Measurements from ENCODE around the gene MTHFD1L. TPM values are rescaled to one million over a fixed set of nuclear protein-coding genes. Genes with fewer than 3 reads are reported as not detected.
"Not testable (repeated sequence)": the region's sequence is repeated elsewhere in the genome, so short reads cannot be mapped to it uniquely, and the experiment has no call there.

MTHFD1L gene
- total RNA-seq, 1 donor from 2014 or later: 18.4 TPM

DNA sequence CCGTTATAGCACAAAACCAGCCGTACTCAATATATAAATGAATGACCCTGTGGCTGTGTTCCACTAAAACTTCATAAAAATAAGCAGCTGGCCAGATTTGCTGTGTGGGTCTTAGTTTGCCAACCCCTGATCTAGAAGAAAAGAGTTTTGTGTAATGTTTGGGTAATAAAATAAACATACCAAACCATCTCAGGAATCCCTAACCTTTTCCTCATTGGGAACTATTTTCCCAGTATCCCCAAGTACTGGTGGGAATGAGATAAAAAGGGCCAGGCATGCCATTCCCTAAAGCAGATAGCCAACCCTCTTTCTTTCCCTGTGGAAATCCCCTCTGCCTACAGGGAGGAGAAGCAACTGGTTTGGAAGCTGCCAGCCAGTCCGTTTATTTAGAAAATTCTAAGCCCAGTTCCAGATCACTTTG lies 205.1 kb downstream of the MTHFD1L start:
- no peak for DNase-seq

DNA sequence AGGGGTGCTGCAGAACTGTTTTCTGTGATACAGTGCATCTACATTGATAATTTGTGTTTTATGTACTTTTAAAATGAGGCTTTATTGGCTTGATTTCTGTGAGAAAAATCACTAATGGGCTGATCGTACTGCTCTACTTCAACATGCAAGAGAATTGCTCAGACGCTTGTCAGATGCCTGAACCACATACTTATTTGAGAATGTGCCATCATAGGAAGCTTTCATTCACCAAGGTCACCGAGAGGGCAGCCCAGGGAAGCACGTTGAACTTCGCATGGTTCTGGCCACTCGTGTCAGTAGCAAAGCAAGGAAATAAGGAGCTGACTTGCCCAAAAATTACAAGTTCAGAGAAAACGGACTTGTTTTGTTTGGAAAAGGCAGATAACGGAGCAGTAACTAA lies 205.8 kb downstream of the MTHFD1L start:
- DNase-seq: no peak

DNA sequence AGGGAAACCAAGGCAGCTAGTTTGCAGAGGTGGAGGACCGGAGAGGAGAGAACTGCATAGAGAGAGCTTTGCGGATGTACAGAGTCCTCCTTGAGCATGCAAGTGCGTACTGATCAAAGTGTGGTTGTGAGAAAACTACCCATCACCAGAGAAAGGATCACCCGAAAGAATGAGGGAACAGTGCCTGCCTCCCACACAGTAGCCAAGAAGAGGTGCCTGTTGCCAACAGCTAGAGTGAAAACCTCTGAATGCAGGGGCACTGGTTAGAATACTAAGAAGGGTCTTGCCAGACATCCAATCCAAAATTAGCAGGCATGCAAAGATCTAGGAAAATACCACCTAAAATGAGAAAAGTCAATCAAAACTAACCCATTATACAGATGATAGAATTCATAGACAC lies 207.6 kb downstream of the MTHFD1L start:
- no peak for DNase-seq

DNA sequence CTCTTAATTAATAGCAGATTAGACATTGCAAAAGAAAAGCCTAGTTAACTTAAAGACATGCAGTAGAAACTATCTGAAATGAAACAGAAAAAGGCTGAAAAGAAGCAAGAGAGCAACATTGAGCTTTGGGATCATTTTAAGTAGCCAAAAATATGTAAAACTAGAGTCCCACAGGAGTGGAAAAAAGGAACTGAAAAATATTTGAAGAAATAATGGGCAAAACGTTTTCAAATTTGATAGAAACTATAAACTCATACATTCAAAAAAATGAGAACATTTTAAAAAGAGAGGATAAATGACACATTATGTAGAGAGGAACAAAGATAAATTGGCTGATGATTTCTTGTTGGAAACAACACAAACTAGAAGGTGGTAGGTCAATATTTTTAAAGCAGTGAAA lies 208.2 kb downstream of the MTHFD1L start:
- no peak for DNase-seq

DNA sequence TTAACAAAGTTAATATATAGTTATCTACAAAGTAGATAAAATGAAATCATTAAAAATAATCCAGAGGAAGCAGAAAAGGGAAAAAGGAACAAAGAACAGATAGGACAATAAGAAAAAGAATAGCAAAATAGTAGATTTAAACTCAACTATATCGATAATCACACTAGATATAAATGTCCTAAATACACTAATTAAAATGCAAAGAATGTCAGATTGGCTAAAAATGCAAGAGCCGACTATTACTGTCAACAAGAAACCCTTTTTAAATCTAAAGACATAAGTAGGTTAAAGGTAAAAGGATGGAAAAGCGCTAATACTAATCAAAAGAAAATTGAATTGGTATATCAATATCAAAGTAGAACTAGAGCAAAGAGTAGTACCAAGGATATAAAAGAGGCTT lies 209.5 kb downstream of the MTHFD1L start:
- DNase-seq: no peak

DNA sequence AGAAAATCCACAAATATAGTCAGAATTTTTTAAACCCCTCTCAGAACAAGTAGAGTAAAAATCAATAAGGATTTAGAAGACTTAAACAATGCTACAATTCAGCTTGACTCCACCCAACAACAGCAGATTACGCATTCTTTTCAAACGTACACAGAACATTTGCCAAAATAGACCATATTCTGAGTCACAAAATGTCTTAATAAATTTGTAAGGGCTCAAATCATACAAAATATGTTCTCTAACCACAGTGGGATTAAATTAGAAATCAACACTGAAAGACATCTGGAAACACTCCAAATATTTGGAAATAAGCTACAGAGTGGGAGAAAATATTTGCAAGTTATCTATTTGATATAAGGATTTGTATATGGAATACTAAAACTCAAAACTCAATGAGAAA lies 210.0 kb downstream of the MTHFD1L start:
- DNase-seq: no peak

DNA sequence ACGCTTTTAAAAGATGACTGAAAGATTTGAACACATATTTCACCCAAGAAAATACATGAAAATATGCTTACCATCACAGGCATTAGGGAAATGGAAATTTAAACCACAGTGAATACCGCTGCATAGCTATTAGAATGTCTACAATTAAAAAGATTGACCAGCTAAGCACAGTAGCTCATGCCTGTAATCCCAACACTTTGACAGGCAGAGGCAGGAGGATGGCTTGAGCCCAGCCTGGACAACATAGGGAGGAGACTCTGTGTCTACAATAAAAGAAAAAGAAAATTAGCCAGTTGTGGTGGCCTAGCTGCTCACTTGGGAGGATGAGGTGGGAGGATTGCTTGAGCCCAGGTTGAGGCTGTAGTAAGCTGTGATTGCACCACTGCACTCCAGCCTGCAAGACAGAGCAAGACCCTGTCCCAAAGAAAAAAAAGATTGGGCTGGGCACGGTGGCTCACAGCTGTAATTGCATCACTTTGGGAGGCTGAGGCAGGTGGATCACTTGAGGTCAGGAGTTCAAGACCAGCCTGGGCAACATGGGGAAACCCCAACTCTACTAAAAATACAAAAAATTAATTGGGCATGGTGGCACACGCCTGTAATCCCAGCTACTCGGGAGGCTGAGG lies 210.5 kb downstream of the MTHFD1L start:
- DNase-seq: no peak

DNA sequence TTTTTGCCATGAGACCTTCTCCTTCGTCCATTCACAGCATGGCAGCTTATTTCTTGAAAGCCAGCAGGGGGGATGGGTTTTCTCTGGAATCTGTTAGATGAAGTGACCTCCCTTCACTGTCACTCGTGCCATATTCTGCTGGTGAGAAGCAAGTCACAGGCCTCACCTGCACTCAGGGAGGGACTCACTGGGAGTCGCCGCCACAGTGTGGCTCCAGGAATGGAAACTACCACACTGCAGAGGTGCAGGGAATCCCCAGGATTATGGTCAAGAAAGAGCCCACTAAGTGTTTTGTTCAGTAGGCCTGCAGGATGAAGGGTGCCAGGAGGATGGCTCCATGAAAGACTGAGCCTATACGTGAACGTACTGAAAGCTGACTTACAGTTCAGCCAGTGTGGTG lies 213.2 kb downstream of the MTHFD1L start:
- no peak for DNase-seq

DNA sequence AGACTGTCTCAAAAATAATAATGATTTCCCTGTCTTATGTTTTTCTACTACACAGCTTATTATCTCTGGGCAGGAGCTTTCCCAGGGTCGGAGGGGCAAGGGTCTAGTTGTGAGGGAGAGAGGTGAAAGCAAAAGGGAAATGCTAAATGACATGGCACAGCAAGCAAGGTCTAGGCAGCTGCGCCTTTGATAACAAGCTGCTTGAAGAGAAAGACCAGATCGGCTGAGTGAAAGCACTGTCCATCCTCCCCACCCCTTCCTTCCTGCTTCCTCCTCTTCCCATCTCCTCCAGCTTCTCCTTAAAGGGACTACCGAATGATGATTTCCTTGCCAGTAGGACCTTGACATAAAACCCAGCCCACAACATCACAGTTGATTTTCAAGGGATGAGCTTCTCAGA lies 216.2 kb downstream of the MTHFD1L start:
- DNase-seq: no peak

DNA sequence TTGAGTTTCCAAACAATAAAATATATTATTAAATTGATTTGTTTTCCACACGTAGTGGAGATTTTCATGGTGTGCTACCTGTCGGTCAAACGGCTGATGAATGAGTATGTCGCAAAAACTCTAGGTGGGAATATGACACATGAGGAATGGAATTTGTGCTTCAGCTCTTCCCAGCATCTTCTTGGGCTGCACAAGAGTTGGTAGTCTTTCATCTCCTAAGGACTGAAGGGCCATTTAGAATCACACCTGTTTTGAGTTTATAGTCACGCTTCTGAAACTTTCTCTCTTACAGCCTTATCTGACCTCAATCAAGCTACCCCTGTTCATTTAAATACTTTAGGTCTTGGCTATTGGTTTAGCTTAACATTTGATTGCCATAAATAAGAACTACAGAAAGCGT lies 216.6 kb downstream of the MTHFD1L start:
- no peak for DNase-seq

DNA sequence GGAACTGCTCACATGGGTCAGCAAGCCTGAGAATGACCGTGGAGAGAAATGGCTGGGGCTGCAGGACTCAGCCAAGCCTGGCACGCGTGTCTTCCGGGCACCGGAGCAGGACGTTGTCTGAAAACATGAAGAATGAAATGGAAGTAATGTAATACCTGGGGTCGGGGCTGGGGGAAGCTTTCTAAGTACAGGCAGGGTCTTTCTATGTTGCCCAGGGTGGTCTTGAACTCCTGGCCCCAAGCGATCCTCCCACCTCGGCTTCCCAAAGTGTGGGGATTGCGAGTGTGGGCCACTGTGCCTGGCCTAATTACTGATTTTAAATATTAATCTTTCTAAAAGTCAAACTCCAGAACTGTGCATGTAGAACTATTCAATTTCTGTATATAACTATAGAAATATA lies 218.8 kb downstream of the MTHFD1L start:
- DNase-seq: no peak

DNA sequence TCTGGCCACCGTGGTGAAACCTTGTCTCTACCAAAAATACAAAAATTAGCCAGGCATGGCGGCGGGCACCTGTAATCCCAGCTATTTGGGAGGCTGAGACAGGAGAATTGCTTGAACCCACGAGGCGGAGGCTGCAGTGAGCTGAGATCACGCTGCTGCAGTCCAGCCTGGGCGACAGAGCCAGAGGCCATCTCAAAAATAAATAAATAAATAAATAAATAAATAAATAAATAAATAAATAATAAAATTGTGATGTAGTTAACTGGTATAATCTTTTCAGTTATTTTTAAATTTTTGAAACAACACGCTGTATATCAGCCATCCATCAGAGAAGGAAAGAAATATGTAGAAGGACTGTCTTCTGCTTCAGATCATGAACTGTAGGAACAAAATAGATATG lies 221.6 kb downstream of the MTHFD1L start:
- DNase-seq: not testable (repeated sequence)

DNA sequence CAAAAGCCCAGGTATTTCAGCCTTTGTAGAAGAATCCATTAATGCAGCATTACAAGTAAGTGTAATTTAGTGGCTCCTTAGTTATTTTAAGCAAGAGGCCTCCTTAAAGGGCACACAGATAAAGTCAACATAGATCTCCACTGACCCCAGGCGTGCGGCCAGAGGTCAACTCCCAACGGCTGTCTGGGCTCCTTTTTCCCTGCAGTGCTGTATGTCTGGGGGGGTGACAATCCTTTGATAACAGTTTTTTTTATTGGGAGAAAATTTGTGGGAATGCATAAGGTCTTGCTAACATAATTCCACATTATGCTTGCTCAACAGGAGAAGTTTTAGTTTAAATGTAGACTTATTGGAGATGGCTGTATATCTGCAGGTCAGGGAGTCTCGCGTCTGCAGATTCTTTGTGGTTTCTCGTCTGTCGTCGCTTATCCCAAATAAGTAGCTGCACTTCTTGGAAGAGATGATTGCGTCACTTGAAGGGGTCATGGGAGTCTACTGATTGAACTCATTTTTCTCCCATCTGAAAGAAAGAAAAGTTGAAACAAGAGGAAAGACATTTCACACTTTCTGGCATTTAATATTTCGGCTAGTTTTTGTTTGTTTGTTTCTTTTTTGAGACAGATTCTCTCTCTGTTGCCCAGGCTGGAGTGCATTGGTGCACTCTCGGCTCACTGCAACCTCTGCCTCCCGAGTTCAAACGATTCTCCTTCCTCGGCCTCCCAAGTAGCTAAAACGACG lies 222.5 kb downstream of the MTHFD1L start:
- DNase-seq: no peak

DNA sequence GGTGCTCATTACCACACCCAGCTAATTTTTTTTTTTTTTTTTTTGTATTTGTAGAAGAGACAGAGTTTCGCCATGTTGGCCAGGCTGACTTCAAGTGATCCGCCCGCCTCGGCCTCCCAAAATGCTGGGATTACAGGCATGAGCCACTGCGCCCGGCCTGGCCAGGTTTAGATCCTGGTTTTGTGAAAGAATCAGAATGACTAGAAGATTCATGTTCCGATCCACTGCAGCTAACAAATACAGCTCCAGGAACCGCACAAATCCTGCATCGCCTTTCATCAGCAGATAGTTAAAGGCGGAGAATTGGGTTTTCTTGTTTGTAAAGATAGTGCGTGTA lies 223.1 kb downstream of the MTHFD1L start:
- no peak for DNase-seq

DNA sequence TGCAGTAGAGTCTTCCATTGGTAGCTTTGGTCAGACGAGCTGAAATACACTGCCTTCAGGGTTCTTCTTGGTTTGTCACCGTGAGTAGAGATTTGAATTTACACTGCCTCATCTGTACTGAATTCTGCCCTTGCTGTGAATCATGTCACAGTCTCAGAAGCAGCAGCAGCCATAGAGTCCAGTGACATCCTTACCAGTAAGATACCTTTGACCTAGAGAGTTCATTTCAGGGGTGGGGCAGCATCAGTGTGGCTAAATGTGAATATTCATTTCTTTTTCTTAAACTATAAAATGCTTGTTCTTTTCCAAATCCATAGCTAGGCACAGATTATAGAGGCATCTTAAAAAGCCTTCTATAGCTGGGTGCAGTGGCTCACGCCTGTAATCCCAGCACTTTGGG lies 223.5 kb downstream of the MTHFD1L start:
- no peak for DNase-seq

DNA sequence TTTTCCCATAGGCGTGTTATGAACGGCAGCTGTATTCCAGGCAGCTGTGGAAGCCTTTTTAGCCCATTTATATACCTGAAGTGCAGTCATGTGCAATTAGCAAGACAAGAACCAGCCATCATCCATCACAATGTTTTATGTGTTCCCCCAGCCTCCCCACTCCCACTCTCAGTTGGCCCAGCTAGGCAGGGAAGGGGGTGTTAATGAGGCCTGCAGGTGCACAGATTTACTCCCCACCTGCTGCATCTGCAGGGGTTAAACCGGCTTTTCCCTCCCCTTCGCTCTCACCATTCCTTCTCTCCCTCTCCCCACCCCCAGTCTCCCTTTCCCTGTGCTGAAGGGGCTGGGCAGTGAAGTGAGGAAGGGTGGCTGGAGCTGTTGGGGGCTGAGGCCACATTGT lies 224.5 kb downstream of the MTHFD1L start:
- DNase-seq: no peak

DNA sequence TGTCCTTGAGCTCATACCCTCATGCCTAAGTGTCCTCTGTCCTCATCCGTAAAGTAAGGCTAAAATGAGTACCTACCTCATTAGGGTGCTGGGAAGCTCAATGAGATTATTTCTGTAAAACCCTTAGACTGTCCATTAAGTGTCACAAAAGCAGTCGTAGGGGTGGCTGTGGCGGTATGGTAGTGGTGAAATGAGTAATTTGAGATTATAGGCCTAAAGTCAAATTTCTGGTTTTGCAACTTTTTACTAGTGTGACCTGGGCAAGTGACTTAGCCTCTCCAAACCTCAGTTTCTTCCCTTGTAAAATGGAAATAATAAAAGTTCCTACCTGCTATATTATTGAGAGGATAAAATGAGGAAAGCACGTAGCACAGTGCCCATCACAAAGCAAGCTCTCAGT lies 226.1 kb downstream of the MTHFD1L start:
- DNase-seq: no peak

DNA sequence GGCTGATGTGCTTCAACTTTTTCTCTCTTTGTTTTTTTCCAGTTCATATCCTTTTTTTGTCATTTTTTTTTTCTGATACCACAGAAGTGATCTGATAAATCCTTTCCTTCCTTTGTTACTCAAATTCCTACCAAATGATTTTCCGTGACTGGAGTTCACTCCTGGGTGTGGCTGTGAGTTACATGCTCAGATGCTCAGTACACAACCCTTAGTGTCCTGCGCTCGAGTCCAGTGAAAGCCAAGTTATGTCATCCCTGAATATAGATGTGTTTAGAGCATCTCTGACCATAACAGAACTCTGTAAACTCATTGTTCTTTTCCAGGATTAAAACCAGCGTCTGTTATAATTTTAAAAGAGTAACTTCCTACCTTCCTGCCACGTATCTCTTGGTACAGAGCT lies 227.1 kb downstream of the MTHFD1L start:
- no peak for DNase-seq

DNA sequence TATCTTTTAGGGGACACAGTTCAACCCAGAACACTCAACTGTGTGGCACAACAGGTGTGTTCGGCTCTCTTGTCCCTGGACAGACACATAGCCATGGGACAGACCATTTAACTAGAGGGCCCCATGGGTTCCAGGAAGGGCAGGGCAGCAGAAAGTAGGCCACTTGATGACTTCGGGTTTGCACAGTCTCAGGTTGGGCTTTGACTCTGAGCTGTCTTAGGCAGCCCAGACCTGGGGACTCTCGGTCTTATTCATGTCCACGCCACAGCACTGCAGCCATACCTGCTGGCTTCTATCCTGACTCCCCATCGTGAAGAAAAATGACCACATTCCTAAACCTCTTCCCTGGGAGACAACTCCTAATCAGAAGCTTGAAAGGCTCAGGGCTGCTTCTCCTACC lies 228.2 kb downstream of the MTHFD1L start:
- no peak for DNase-seq

DNA sequence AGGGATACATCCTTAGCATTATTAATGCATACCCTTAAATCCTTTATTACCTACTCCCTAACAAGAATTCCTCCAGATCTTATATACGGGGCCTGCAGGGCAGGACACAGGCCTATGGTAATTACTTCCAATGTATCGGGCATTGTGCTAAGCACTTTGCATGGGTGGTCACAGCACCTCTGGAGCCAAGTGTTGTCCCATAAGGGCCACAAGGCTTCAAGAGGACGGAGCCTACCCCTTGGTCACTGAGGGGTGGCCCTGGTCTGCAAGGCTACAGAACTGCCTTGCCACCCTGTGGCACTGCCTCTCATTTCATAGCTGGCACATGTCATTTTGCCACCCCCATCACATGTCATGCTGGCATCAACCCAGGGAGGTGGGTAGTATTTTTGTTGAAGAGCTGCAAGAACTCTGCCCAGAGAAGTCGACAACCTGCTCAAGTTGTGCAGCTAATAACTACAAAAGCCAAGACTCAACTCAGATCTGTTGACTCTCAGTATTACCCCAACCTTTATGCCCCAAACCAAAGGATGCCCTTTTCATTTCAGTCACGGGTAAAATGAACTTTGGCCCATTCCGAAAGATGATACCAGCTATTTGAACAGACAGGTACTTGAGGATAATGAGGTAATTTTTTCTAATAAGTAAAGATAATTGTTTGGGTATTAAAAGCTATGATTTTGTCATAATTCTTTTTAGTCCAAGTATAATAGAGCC lies 230.2 kb downstream of the MTHFD1L start:
- DNase-seq: no peak

DNA sequence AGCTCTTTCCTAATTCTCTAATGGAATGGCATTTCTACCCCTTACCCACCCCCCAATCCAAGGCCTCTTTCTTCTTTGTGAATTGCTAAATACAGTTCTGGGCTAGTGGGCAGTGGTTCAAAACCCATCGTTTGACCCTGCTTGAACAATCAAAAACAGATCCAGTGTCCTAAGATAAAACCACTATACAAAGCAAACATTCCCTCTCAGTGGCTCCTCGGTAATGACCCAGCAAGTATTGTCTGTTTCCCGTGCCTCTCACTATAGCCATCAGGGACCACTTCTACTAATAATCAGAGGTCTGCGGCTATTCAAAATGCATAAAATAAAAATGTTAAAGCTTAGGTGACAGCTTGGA lies 230.7 kb downstream of the MTHFD1L start:
- DNase-seq: no peak

DNA sequence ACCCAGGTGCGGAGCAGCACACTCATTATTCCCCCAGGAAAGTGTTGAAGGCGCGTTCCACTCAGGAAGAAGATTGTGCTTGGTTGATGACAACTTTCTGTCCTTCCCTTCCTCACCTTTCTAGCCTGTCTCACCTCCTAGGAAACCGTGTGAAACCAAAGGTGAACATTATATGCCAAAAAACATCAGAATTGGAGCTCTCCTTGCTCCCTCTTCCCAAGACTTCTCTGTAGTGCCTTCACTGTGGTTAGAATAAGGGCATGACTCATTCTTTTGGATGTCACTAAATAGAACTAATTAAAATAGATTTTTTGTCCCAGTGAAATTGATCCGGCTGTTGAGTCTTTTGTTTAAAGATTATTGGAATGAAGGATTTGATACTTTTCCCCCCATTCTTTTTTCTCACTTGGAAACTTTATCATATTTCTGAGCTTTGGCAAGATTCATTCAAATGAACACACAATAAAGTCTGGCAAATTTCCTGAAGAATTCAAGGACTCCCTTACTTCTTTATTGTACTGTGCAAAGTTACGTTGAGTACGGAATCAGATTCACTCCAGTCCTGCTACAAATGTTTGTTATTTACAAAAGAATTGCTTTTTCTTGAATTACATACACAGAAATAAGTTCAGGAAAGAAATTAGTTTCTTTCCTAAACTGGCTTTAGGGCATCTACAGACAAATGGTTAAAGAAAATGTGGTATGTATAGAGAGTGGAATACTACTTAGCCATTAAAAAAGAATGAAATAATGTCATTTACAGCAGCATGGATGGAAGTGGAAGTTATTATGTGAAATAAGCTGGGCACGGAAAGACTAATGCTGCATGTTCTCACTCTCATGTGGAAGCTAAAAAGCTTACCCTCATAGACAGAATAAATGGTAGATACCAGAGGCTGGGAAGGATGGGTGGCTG lies 231.4 kb downstream of the MTHFD1L start:
- no peak for DNase-seq

DNA sequence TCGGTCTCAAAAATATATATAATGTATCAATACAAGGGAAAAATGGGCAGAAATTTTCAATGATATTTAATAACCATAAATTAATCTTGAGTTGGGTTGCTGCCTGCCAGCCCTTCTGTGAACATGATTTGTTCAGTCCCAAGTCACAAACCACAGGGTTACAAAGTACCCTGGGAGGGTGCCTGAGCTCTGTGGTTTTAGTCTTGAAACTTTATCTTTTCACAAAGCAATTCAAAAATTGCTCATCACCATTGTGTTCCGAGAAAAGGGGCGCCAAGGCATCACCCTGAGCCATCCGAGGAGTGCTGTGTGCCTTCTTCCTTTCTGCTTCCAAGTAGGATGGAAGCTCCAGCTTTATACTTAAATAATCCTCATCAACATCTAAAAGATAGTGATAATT lies 232.7 kb downstream of the MTHFD1L start:
- no peak for DNase-seq
